WTC11 (cell line): ENCODE data around the gene ARSA.

Experiments used
- ATF1 ChIP-seq: sonication (generic); formaldehyde crosslinking; IDR thresholded peaks from 2 replicates; pipeline ENCODE4 v1.8.1; 2023; ENCODE audit warnings: mild to moderate bottlenecking, moderate library complexity, missing genetic modification reagents
- ATF3 ChIP-seq: sonication (generic); formaldehyde crosslinking; conservative IDR thresholded peaks from 2 replicates; pipeline ENCODE4 v1.8.1; 2022; ENCODE audit warnings: mild to moderate bottlenecking, missing genetic modification reagents
- CBFB ChIP-seq: sonication (generic); formaldehyde crosslinking; IDR thresholded peaks from 2 replicates; pipeline ENCODE4 v1.8.1; 2022; ENCODE audit warnings: mild to moderate bottlenecking, low read depth, missing genetic modification reagents
- CREM ChIP-seq: sonication (generic); formaldehyde crosslinking; IDR thresholded peaks from 2 replicates; pipeline ENCODE4 v1.8.1; 2022; ENCODE audit warnings: mild to moderate bottlenecking, missing genetic modification reagents, moderate library complexity
- CTCF ChIP-seq: fragments of 200-600 bp; IDR thresholded peaks from 2 replicates; pipeline ENCODE4 v1.8.0; 2022; ENCODE audit warnings: antibody characterized with exemption
- E2F1 ChIP-seq: sonication (generic); formaldehyde crosslinking; IDR thresholded peaks from 2 replicates; pipeline ENCODE4 v1.8.0; 2022; ENCODE audit warnings: mild to moderate bottlenecking, missing genetic modification reagents
- ESRRA ChIP-seq: sonication (generic); formaldehyde crosslinking; IDR thresholded peaks from 2 replicates; pipeline ENCODE4 v1.8.1; 2022; ENCODE audit warnings: mild to moderate bottlenecking, missing genetic modification reagents, borderline replicate concordance
- MAX ChIP-seq: sonication (generic); formaldehyde crosslinking; IDR thresholded peaks from 2 replicates; pipeline ENCODE4 v1.8.0; 2022; ENCODE audit warnings: mild to moderate bottlenecking, missing genetic modification reagents
- STAT6 ChIP-seq: sonication (generic); formaldehyde crosslinking; conservative IDR thresholded peaks from 2 replicates; pipeline ENCODE4 v1.8.1; 2023; ENCODE audit warnings: mild to moderate bottlenecking, low read depth, missing genetic modification reagents, moderate library complexity
- TCF7 ChIP-seq: sonication (generic); formaldehyde crosslinking; IDR thresholded peaks from 2 replicates; pipeline ENCODE4 v1.8.0; 2022; ENCODE audit warnings: mild to moderate bottlenecking, low read depth, missing genetic modification reagents, moderate library complexity
- USF1 ChIP-seq: sonication (generic); formaldehyde crosslinking; IDR thresholded peaks from 2 replicates; pipeline ENCODE4 v1.8.0; 2022; ENCODE audit warnings: mild to moderate bottlenecking, missing genetic modification reagents
- ZNF138 ChIP-seq: sonication (generic); formaldehyde crosslinking; conservative IDR thresholded peaks from 2 replicates; pipeline ENCODE4 v1.8.1; 2022; ENCODE audit warnings: mild to moderate bottlenecking, moderate library complexity, missing genetic modification reagents

GRCh38 chr22:50674606-50675552 lies 46.9 kb upstream of the ARSA start:
- TF ChIP-seq ZNF138 (no peak), CTCF (no peak), CBFB (CRISPR knock-in tag) (no peak), STAT6 (CRISPR knock-in tag) (no peak), ATF1 (CRISPR knock-in tag) (no peak), CREM (no peak), USF1 (CRISPR knock-in tag) (no peak), ESRRA (CRISPR knock-in tag) (no peak), E2F1 (no peak), TCF7 (no peak), MAX (CRISPR knock-in tag) (peak; percentile 62; the same call in 1 of the 2 replicates), ATF3 (CRISPR knock-in tag) (0 out of 2 replicates have a peak, but pooled peaks have one; percentile 49)
